Karpas-422 (cell line): ENCODE results near the gene ROR2. TPM values are rescaled to one million over a fixed set of nuclear protein-coding genes. Genes with fewer than 3 reads are reported as not detected.
A peak's percentile ranks its signal among the peaks of the same experiment; 100 is the strongest.
"Not testable (repeated sequence)": the region's sequence is repeated elsewhere in the genome, so short reads cannot be mapped to it uniquely, and the experiment has no call there.

Experiments
- DNase-seq: peaks from one replicate; pipeline ENCODE4 v3.0.0-alpha.2; 2015
- H2AFZ ChIP-seq: fragments of 200-600 bp; sonication (generic); 2 replicates; pipeline ENCODE4 v1.6.1; 2014; ENCODE audit warnings: antibody characterized with exemption, low read length, mixed read lengths
- H3K27ac ChIP-seq: fragments of 200-600 bp; sonication (generic); 2 replicates; pipeline ENCODE4 v1.5.1; 2014; ENCODE audit warnings: mild to moderate bottlenecking, low read length, moderate library complexity
- H3K27me3 ChIP-seq: fragments of 200-600 bp; sonication (generic); 2 replicates; pipeline ENCODE4 v1.6.1; 2014; ENCODE audit warnings: low read length, mixed read lengths
- H3K36me3 ChIP-seq: fragments of 200-600 bp; sonication (generic); 2 replicates; pipeline ENCODE4 v1.6.1; 2014; ENCODE audit warnings: low read length, mixed read lengths; ENCODE audit not compliant: insufficient read depth
- H3K4me1 ChIP-seq: fragments of 200-600 bp; sonication (generic); 2 replicates; pipeline ENCODE4 v1.6.1; 2014; ENCODE audit warnings: mild to moderate bottlenecking, low read length, mixed read lengths
- H3K4me2 ChIP-seq: fragments of 200-600 bp; sonication (generic); 2 replicates; pipeline ENCODE4 v1.6.1; 2014; ENCODE audit warnings: low read length, low read depth, mild to moderate bottlenecking; ENCODE audit not compliant: poor library complexity, severe bottlenecking
- H3K4me3 ChIP-seq: fragments of 200-600 bp; sonication (generic); 2 replicates; pipeline ENCODE4 v1.5.1; 2014; ENCODE audit warnings: mild to moderate bottlenecking, antibody characterized with exemption, low read length, mixed read lengths
- H3K79me2 ChIP-seq: fragments of 200-600 bp; sonication (generic); 2 replicates; pipeline ENCODE4 v1.6.1; 2014; ENCODE audit warnings: mild to moderate bottlenecking, low read length, mixed read lengths
- H3K9ac ChIP-seq: fragments of 200-600 bp; sonication (generic); 2 replicates; pipeline ENCODE4 v1.6.0; 2014; ENCODE audit warnings: low read length
- H3K9me2 ChIP-seq: fragments of 200-600 bp; sonication (generic), shearing (Covaris generic); replicated peaks from 2 replicates; pipeline ENCODE4 v1.6.0; 2014; ENCODE audit warnings: mild to moderate bottlenecking, low read length, moderate library complexity; ENCODE audit not compliant: insufficient read depth
- H3K9me3 ChIP-seq: fragments of 300-700, 200-600 bp; sonication (generic); 2 replicates; pipeline ENCODE4 v1.6.1; 2014; ENCODE audit warnings: low read length, mixed read lengths
- H4K20me1 ChIP-seq: fragments of 200-600 bp; sonication (generic); 2 replicates; pipeline ENCODE4 v1.6.1; 2014; ENCODE audit warnings: mild to moderate bottlenecking, antibody characterized with exemption, low read length, low read depth; ENCODE audit not compliant: insufficient read depth
- total RNA-seq: library from RNA; depleted of rRNA; stranded (reverse); fragments of >200 nt; shearing (Covaris generic); gene quantifications from 2 replicates; pipeline ENCODE4 v1.2.3, GENCODE V29; 2014; ENCODE audit warnings: low replicate concordance

The ROR2 gene
- total RNA-seq, 1 experiment from 2014 or later: not detected

GRCh38 chr9:91797517-91797916 is 152.5 kb downstream of the ROR2 start:
- H3K4me2 ChIP-seq, H4K20me1 ChIP-seq, H3K9ac ChIP-seq, H3K79me2 ChIP-seq, H3K9me2 ChIP-seq, H3K27ac ChIP-seq, H3K4me1 ChIP-seq, H3K36me3 ChIP-seq, H3K9me3 ChIP-seq, H3K27me3 ChIP-seq, H2AFZ ChIP-seq, H3K4me3 ChIP-seq, DNase-seq: not testable (repeated sequence)

GRCh38 chr9:91796516-91796915 is 153.5 kb downstream of the ROR2 start:
- H4K20me1 ChIP-seq, H3K27me3 ChIP-seq, H3K4me3 ChIP-seq, H3K9me2 ChIP-seq, H3K4me1 ChIP-seq, H3K9ac ChIP-seq, H3K27ac ChIP-seq, H3K4me2 ChIP-seq, H3K9me3 ChIP-seq, H3K79me2 ChIP-seq, H3K36me3 ChIP-seq, H2AFZ ChIP-seq: not testable (repeated sequence)
- DNase-seq: peak; percentile 46

GRCh38 chr9:91795598-91796241 is 154.3 kb downstream of the ROR2 start:
- no peak overlapping the region for H3K4me2 ChIP-seq

GRCh38 chr9:91793371-91793770 is 156.7 kb downstream of the ROR2 start:
- not testable (repeated sequence) for H3K36me3 ChIP-seq, H3K4me2 ChIP-seq, H3K27me3 ChIP-seq, H3K79me2 ChIP-seq, H3K9me2 ChIP-seq, H3K27ac ChIP-seq, DNase-seq, H3K4me3 ChIP-seq, H4K20me1 ChIP-seq, H3K4me1 ChIP-seq, H3K9ac ChIP-seq, H2AFZ ChIP-seq, H3K9me3 ChIP-seq

More at GRCh38 chr9:91795598-91796241, 154.3 kb downstream of the ROR2 start:
- no peaks in the 10 kb centered on the region for H3K4me1 ChIP-seq
- H3K9me2 ChIP-seq: no peaks in the 10 kb centered on the region
- H3K27me3 ChIP-seq: no peaks in the 10 kb centered on the region
- no peak overlapping the region for H3K27ac ChIP-seq
- no peak overlapping the region for H2AFZ ChIP-seq
- no peaks in the 10 kb centered on the region for H3K9me3 ChIP-seq
- no peaks in the 10 kb centered on the region for H4K20me1 ChIP-seq
- no peak overlapping the region for H3K9ac ChIP-seq
- no peak overlapping the region for H3K4me3 ChIP-seq
- no peaks in the 10 kb centered on the region for H3K36me3 ChIP-seq
- no peaks in the 10 kb centered on the region for H3K79me2 ChIP-seq
- DNase-seq: no peak

GRCh38 chr9:91790917-91791316 is 159.1 kb downstream of the ROR2 start:
- no peaks in the 10 kb centered on the region for H3K9me3 ChIP-seq
- no peak overlapping the region for H3K27ac ChIP-seq
- H3K4me3 ChIP-seq: no peak overlapping the region
- H3K4me2 ChIP-seq: no peak overlapping the region
- no peaks in the 10 kb centered on the region for H3K9me2 ChIP-seq
- no peak overlapping the region for H3K9ac ChIP-seq
- H3K79me2 ChIP-seq: no peaks in the 10 kb centered on the region
- no peaks in the 10 kb centered on the region for H3K36me3 ChIP-seq
- H3K27me3 ChIP-seq: no peaks in the 10 kb centered on the region
- DNase-seq: no peak
- no peak overlapping the region for H2AFZ ChIP-seq
- no peaks in the 10 kb centered on the region for H4K20me1 ChIP-seq
- H3K4me1 ChIP-seq: no peaks in the 10 kb centered on the region

GRCh38 chr9:91789941-91790340 is 160.1 kb downstream of the ROR2 start:
- no peak overlapping the region for H3K4me3 ChIP-seq
- no peaks in the 10 kb centered on the region for H4K20me1 ChIP-seq
- no peaks in the 10 kb centered on the region for H3K9me2 ChIP-seq
- no peaks in the 10 kb centered on the region for H3K79me2 ChIP-seq
- DNase-seq: no peak
- no peaks in the 10 kb centered on the region for H3K36me3 ChIP-seq
- H3K27me3 ChIP-seq: no peaks in the 10 kb centered on the region
- no peak overlapping the region for H3K9ac ChIP-seq
- H3K4me1 ChIP-seq: no peaks in the 10 kb centered on the region
- no peak overlapping the region for H3K27ac ChIP-seq
- no peak overlapping the region for H3K4me2 ChIP-seq
- no peaks in the 10 kb centered on the region for H3K9me3 ChIP-seq
- H2AFZ ChIP-seq: no peak overlapping the region

GRCh38 chr9:91787931-91788330 is 162.1 kb downstream of the ROR2 start:
- Histone ChIP-seq H3K79me2 (no peaks in the 10 kb centered on the region), H3K4me3 (no peak overlapping the region), H3K9me3 (no peaks in the 10 kb centered on the region), H3K9me2 (no peaks in the 10 kb centered on the region), H4K20me1 (no peaks in the 10 kb centered on the region), H3K9ac (no peak overlapping the region), H2AFZ (no peak overlapping the region), H3K27me3 (no peaks in the 10 kb centered on the region), H3K36me3 (no peaks in the 10 kb centered on the region), H3K4me1 (no peaks in the 10 kb centered on the region), H3K27ac (no peak overlapping the region), H3K4me2 (no peak overlapping the region)
- DNase-seq: no peak

GRCh38 chr9:91786132-91786896 is 163.7 kb downstream of the ROR2 start:
- no peaks in the 10 kb centered on the region for H3K9me2 ChIP-seq
- no peaks in the 10 kb centered on the region for H3K9me3 ChIP-seq
- DNase-seq: no peak
- H3K79me2 ChIP-seq: no peaks in the 10 kb centered on the region
- no peak overlapping the region for H3K9ac ChIP-seq
- no peak overlapping the region for H2AFZ ChIP-seq
- no peaks in the 10 kb centered on the region for H4K20me1 ChIP-seq
- no peaks in the 10 kb centered on the region for H3K36me3 ChIP-seq
- H3K4me3 ChIP-seq: no peak overlapping the region
- no peak overlapping the region for H3K4me2 ChIP-seq
- no peaks in the 10 kb centered on the region for H3K27me3 ChIP-seq
- H3K4me1 ChIP-seq: no peaks in the 10 kb centered on the region
- no peak overlapping the region for H3K27ac ChIP-seq
